GM21367 (cell line): ENCODE results near the gene HSF2BP.
A peak's percentile ranks its signal among the peaks of the same experiment; 100 is the strongest.
"Not testable (repeated sequence)": the region's sequence is repeated elsewhere in the genome, so short reads cannot be mapped to it uniquely, and the experiment has no call there.

Experiments
- ATAC-seq: cut with Tn5 transposase; IDR thresholded peaks from one replicate; pipeline ENCODE4 v1.9.1; 2021; ENCODE audit not compliant: unreplicated experiment

The HSF2BP gene

DNA sequence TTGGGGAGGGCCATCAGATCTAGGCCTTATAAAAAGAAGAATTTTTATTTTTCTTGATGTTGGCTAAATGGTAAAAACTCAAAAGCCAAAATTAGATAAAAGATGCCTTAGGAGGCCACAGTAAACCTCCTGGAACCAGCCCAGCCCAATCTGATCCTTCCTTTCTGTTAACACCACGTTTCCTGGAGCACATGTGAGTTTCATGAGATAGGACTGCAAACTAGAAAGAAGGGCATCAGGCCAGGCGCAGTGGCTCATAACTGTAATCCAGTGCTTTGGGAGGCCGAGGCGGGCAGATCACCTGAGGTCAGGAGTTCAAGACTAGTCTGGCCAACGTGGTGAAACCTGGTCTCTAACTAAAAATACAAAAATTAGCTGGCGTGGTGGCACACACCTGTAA, 6.7 kb downstream of the HSF2BP start:
- no peak for ATAC-seq

DNA sequence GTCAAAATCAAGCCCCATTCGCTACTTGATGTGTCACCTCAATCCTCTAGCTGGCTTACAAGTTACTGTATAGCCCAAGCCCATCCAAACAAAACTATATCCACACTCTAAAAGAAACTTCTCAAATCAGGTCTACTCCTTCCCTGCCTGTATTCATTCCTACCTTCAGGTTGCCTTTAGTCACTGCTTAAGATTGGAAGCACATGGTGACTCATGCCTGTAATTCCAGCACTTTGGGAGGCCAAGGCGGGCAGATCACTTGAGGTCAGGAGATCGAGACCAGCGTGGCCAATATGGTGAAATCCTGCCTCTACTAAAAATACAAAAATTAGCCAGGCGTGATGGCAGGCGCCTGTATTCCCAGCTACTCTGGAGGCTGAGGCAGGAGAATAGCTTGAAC, 7.4 kb downstream of the HSF2BP start:
- ATAC-seq, result not testable (repeated sequence)

DNA sequence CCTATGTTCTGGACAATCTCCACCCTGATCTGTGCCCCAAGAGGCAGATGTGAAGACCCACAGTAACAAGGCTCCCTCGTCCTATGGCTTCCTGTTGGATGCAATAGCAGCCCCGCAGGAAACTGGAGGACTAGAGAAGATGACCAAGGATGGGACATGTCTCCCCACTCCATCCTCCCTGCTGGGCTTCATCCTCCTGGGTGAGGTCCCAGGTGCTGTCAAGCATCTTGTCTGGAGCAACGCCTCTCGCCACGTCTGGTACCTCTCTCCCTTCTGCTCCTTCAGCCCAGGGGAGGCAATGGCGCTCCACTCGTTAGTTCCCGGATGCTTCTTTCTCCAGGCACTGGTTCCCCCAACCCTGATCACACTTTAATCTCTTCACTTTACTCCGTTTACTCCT, 11.1 kb downstream of the HSF2BP start:
- ATAC-seq, result no peak

DNA sequence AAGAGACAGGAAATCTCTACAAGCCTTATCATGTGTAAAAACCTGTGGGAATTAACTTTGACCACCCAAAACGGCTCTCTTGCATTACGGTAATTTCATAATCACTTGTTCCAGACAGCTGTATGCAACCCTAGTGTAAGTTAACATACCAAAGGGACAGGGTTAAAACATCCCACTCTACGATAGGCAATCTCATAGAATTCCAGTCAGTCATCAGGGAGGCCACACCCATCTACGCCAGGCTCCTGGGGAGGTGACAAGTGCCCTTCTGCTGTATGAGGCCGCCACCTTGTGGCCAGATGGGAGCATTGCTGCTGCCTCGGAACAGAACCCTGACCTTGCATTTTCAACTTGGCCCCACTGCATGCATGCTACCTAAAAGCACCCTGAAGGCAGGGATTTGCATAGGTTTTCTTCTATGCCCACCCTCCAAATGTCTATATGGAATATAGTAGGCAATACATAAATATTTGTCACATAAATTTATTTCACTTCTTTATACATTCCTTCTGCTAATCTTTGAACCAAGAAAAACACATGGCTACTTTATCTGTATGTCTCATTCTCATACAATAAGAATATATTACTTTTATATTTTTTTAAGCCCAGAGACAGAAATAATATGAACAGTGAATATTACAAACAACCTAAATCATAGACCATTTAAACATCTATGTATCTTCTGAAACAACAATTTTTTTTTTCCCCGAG, 12.6 kb downstream of the HSF2BP start:
- ATAC-seq, result peak; percentile 82

DNA sequence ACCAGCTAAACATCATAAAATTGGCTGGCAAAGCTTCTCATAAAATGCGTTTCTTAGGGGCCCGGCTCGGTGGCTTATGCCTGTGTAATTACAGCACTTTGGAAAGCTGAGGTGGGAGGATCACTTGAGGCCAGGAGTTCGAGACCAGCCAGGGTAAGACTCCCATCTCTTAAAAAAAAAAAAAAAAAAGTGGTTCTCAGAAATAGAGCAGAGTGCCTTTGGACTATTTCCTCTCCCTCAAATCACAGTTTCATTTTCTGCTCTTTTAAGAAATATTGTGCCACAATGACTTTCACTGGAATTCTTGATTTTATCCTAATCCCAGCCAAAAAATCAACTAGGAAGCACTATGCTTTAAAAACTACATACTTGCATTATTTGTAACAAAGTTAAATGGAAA, 13.3 kb downstream of the HSF2BP start:
- no peak for ATAC-seq

DNA sequence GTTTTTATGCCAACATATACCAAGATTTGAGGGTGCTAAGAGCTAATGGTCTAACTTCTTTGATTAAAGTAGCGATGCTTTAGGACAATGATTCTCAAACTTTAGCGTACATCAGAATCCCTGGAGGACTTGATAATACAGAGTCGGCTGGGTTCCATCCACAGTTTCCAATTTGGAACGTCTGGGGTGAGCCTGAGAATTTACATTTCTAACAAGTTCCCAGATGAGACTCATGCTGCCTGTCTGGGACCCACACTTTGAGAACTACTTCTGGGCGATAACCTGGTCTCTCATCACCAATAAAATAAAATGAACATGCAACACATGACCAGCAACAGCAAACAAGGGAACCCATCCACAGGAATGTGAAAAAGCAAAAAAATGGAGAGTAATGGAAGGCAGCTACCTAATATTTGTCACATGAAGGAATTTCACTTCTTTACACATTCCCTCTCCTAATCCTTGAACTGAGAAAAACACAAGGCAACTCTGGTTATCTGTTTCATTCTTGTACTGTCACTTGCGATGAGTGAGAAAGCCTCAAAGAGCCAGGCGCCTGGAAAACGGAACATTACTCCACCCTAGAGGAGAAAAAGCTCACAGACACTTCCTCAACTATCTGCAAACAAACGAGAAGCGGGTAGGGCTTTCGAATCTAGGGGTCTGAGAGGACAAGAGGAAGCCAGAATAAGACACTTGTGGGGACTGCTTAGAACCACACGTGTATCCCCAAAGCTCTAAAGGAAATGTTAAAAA, 14.0 kb downstream of the HSF2BP start:
- ATAC-seq, result no peak

DNA sequence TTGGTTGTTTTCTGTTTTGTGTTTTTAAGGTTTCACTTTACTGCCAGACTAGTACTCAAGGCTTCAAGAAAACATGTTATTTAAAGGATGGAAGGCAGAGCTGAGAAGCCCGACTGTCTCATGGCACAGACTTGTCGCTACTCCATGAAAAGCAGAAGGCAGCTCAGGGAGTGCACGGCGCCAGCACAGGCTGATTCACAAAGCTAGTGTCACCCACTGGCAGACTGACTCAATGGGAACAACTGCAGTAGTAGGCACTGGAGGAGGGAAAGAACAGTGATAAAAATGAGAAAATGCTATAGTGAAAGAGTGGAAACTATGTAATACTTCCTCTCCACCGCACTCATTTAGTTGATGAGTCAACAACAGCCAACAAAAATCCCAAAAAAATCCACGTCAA, 14.7 kb downstream of the HSF2BP start:
- ATAC-seq, result no peak

DNA sequence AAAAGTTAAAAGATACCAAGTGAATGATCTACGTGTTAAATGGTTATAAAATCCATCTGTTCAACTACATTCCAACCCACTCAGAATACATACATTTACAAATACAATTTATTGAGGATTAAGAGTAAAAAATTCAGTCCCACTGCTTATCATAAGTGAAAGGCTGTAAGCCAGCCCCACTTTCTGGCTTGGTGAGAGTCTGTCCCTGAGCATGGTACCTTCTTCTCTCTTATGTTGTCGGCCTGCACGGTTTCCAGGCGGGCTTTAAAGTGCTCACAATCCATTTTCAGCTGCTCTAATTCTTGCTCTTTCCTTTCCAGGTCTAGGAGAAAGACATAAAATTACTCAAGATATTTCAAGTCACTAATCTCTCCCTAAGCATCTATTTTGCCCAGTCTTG, 15.2 kb downstream of the HSF2BP start:
- no peak for ATAC-seq

DNA sequence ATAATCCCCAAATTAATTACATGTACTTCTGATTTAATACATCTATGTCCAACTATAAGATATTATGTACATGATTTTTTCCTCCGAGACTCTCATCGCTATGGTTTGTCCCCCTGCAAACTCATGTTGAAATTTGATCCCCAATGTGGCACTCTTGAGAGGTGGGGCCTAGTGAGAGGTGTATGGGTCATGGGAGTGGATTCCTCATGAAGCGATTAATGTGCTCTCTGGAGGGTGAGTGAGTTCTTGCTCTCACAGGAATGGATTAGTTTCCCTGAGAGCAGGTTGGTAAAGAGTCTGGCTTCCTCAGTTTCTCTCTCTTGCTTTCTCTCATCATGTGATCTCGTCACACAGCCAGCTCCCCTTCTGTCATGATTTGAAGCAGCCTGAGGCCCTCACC, 16.1 kb downstream of the HSF2BP start:
- no peak for ATAC-seq

DNA sequence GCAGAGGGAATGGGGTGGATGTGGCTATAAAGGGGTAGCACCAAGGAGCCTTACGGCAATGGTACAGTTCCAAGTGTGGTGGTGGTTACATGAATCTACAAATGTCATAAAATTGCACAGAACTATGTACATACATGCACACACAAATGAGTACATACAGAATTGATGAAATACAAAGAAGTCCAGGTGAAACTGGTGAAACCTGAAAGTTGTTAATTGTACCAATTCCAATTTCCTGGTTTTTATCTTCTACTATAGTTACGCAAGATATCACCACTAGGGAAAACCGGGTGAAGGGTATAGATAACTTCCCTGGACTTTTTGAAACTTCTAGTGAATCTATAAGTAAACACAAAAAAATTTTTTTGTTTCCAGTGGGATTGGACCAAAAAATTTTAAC, 18.9 kb downstream of the HSF2BP start:
- no peak for ATAC-seq

DNA sequence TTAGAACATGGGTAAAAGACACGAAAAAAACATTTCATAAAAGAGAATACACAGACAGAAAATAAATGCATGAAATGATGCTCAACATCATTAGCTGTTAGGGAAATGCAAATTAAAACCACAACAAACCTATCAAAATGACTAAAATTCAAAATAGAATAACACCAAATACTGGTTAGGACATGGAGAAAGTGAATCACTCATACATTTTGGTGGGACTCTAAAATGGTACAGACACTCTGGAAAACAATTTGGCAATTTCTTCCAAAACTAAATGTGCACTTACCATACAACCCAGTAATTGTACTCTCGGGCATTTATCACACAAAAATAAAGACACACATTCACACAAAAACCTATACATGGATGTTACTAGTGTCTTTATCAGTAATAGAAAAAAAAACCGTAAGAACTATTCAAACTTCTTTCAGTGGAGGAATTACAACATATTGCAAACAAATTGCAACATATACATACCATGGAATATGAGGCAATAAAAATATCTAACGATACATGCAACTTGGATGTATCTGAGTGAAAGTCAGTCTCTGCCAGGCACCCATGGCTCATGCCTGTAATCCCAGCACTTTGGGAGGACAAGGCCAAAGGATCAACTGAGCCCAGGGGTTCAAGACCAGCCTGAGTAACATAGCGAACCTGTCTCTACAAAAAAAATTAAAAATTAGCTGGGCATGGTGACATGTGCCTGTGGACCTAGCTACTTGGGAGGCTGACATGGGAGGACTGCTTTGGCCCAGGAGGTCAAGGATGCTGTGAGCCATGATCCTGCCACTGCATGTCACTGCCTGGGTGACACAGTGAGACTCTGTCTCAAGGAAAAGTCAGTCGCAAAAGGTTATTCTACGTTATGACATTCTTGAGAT, 19.6 kb downstream of the HSF2BP start:
- no peak for ATAC-seq

DNA sequence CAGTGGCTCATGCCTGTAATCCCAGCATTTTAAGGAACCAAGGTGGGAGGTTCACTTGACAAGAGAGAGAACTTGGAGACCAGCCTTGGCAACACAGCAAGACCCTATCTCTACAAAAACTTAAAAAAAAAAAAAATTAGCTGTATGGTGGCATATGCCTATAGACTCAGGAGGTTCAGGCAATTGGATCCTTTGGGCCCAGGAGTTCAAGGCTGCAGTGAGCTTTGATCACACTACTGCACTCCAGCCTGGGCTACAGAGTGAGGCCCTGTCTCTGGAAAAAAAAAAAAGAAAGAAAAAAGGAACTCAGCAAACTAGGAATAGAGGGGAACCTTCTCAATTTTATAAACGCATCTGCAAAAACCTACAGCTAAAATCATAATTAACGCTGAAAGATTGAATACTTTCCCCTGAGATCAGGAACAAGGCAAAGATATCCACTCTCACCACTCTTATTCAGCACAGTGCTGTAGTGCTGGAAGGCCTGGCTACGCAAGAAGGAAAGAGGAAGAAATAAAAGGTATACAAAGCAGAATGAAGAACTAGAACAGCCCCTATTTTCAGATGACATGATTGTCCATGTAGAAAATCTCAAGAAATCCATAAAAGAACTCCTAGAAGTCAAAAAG, 21.6 kb downstream of the HSF2BP start:
- ATAC-seq, result no peak

DNA sequence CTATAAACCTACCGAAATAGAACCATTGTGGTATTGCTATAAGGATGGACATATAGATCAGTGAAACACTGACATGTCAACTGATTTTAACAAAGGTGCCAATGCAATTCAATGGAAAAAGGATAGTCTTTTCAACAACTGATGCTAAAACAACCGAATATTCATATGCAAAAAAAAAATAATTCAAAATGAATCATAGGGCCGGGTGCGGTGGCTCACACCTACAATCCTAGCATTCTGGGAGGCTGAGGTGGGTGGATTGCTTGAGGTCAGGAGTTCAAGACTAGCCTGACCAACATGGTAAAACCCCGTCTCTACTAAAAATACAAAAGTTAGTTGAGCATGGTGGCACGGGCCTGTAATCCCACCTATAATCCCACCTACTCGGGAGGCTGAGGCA, 23.9 kb downstream of the HSF2BP start:
- no peak for ATAC-seq

DNA sequence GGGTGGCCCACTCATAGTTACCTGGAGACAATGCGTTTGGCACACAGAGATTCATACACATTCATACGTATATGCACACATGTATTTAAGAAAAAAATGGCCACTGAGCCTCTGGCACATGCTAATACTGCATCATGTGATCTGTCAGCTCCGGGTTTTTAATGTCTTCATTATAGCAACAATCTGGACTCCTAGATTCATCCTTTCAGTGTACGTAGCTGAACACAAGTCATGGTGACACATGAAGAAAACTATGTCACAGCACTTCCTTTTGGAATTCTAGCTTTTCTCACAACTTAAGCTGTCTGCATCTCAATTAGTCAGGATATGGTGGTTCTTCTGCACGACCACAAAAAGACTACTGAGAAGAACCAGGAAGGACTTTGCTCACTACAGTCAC, 24.7 kb downstream of the HSF2BP start:
- ATAC-seq, result no peak

DNA sequence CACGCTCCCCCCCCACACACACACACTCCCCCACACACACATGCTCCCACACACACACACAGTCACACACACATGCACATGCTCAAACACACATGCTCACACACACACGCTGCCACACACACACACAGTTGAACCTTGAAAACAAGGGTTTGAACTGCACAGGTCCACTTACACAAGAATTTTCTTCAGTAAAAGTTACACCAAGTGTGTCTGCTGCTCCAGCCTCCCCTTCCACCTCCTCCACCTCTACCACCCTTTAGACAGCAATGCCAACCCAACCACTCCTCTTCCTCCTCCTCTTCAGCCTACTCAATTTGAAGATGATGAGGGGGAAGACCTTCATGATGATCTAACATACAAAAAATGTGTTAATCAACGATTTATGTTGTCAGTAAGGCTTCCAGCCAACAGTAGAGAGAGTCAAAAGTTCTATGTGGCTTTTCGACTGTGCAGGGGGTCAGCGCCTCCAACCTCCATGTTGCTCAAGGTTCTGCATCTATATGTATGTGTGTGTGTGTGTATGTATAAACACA, 26.8 kb downstream of the HSF2BP start:
- ATAC-seq, result no peak

DNA sequence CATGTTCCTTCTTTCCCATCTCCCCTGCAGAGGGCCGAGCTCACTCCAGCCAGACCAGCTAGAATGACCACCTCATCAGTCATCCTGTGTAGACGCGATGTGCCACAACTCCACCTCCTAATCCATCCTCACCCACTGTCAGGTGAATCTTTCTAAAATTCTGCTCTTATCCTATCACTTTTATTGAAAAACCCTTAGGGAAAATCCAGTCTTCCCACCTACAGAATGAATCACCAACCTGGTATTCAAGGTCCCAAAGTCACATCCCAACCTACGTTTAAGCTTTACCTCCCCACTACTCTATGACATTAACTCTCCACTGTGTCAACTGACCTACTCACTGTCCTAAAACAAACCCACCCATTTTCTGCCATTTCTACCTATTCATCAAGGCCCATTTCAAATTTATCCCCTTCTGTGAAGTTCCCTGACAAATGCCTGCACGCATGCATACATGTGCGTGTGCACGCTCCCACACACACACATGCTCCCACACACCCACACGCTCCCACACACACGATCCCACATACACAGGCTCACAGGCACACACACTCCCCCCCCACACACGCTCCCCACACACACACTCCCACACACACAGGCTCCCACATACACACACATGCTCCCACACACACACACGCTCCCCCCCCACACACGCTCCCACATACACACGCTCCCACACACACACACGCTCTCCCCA, 27.7 kb downstream of the HSF2BP start:
- no peak for ATAC-seq

DNA sequence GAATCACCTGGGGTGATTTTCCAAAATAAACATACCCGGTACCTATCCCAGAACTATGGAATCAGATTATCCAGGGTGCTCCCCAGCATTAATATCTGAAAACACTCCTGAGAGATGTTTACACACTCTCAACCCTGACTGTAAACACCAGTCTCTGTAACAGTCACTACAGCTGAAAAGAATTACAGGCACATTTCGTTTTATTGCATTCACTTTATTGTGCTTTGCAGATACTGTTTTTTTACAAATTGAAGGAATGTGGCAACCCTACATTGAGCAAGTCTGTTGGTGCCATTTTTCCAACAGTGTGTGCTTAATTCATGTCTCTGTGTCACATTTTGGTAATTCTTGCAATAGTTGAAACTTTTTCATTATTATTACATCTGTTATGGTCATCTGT, 31.8 kb downstream of the HSF2BP start:
- no peak for ATAC-seq

DNA sequence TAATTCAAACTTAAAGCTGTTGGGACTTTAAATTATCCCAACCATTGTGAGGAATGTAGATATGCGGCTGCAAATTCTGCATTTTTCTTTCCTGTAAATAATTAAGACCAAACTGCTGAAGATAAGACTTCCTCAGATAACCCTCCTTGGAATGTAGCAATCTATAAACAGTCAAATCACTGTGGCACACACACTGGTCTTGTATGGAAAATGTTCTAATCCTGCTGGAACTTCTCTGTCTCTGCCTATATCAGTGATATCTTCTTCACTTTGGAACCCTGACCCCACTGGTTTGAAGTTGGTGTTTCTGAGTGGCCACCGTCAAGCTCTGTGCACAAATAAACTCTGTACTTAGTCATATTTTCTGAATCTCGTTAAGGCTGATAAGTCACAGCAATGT, 32.9 kb downstream of the HSF2BP start:
- no peak for ATAC-seq

DNA sequence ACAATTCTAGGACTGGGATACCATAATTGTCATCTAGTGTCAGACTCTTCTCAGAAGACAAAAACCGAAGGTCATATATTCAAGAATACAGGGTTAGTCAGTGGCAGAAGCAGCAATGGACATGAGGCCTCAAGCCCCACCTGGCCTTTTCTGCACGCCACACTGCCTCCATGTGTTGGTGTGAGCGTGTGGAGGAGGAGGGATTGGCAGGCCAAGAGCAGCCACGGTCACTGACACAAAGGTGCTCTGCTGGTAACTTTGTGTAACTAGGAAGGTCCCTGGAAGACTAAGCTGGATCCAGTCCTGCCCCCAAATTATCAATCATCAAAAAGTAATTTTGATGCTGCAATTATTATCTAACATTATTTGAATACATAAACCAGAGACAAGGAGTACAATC, 34.9 kb downstream of the HSF2BP start:
- ATAC-seq, result no peak

DNA sequence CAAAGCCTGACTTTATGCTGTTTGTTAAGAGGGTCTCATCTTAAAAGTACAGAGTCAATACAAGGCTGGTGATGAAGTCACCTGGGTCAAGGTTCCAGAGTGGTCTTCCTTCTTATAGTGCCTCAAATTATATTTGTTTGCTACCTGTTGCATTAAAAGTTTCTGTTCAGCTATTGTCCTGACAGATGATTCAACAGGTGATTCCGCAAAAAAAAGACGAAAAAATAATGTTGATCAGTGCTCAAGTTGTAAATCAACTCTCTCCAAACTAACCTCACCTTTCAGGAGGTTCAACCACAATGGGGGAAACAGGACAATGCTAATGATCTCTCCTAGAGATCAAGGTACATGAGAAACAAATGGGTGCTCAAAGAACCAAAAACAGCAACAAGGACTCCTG, 35.7 kb downstream of the HSF2BP start:
- no peak for ATAC-seq
